ENCODE results near the gene PPY. TPM values are rescaled to one million over a fixed set of nuclear protein-coding genes. Genes with fewer than 3 reads are reported as not detected.

Gene PPY
- total RNA-seq, 1 experiment from 2014 or later = not detected

GRCh38 chr17:43986225-43986981, 44.1 kb upstream of the PPY start:
- no peak overlapping the region for H2BK120ac ChIP-seq (ENCODE audit: low read depth, low read length, poor library complexity, severe bottlenecking)
- no peak for TF ChIP-seq CTCF (conservative IDR thresholded peaks at IDR 0.05)
- Mint-ChIP-seq H3K27me3 (ENCODE audit: low read depth) (peaks cover 31% of the 10 kb centered on the region), H3K4me1 (peaks cover 11 to 22% of the 10 kb centered on the region in 2 experiments), H3K4me3 (no peak overlapping the region), H3K9me3 (no peaks in the 10 kb centered on the region), H3K27ac (no peak overlapping the region), H3K36me3 (ENCODE audit: insufficient read depth in 1 of 3, low read depth in 3 of 3) (no peaks in the 10 kb centered on the region; a peak in 1 of 7 replicates)
- no CpG with 5 or more reads among the region's 7 CpGs for WGBS (ENCODE audit: extremely low coverage, insufficient read length, low lambda C conversion rate)
- no peak overlapping the region for H2BK5ac ChIP-seq (ENCODE audit: insufficient read length, low read length)
- no peaks in the 10 kb centered on the region for H3K9me3 ChIP-seq (ENCODE audit: control insufficient read depth, low read depth, low read length)
- no peak overlapping the region for H3K14ac ChIP-seq (ENCODE audit: insufficient read depth, low read length)
- no peak overlapping the region for H3K18ac ChIP-seq (ENCODE audit: insufficient read length, low read depth, low read length)
- H3K79me2 ChIP-seq (ENCODE audit: insufficient read depth, low read length) = no peaks in the 10 kb centered on the region
- peaks cover 3% of the 10 kb centered on the region; the same call in 1 of the 2 replicates for H3K27me3 ChIP-seq (ENCODE audit: insufficient read depth, low read length)
- H3K4ac ChIP-seq (ENCODE audit: low read depth, low read length) = no peak overlapping the region
- peaks cover 5% of the 10 kb centered on the region for H3K23me2 ChIP-seq (ENCODE audit: insufficient read length, low read depth, low read length, poor library complexity, severe bottlenecking)
- no peak overlapping the region for H3T11ph ChIP-seq (ENCODE audit: low read length)
- no peak overlapping the region for H2AK5ac ChIP-seq (ENCODE audit: insufficient read length, low read length)
- no peak overlapping the region for H3K27ac ChIP-seq (ENCODE audit: insufficient read length, low read depth, low read length)
- no peaks in the 10 kb centered on the region for H4K20me1 ChIP-seq (ENCODE audit: control insufficient read depth, insufficient read depth, insufficient read length)
- no peaks in the 10 kb centered on the region; the same call in 1 of the 2 replicates for H3K4me1 ChIP-seq (ENCODE audit: insufficient read depth, low read length)
- no peaks in the 10 kb centered on the region for H3K79me1 ChIP-seq (ENCODE audit: insufficient read depth, low read depth, low read length, poor library complexity, severe bottlenecking)
- no peak overlapping the region for H3K56ac ChIP-seq (ENCODE audit: insufficient read length, low read depth, low read length)
- no peak overlapping the region for H2BK20ac ChIP-seq (ENCODE audit: low read depth, low read length, poor library complexity, severe bottlenecking)
- H4K5ac ChIP-seq (ENCODE audit: insufficient read length, low read depth, low read length) = no peak overlapping the region
- no peak overlapping the region for H2BK15ac ChIP-seq (ENCODE audit: low read depth, low read length)
- H3K9ac ChIP-seq (ENCODE audit: extremely low read depth, insufficient read length, low read length) = no peak overlapping the region
- no peak overlapping the region for H3K4me2 ChIP-seq (ENCODE audit: insufficient read depth, insufficient read length, low read length)
- no peak overlapping the region for H2BK12ac ChIP-seq (ENCODE audit: insufficient read length, low read depth, low read length)
- H4K91ac ChIP-seq (ENCODE audit: insufficient read length, low read depth, low read length) = no peak overlapping the region
- no peak for DNase-seq
- no peak overlapping the region for H4K8ac ChIP-seq (replicated peaks; ENCODE audit: insufficient read length, low read depth, low read length)
- no peak overlapping the region for H2AFZ ChIP-seq (ENCODE audit: low read length)
- no peak overlapping the region for H3K23ac ChIP-seq (ENCODE audit: insufficient read length, low read depth, low read length)

Measured in H9 (cell line).